VCaP (cell line): ENCODE results near the gene PDPN.
"Not testable (repeated sequence)": the region's sequence is repeated elsewhere in the genome, so short reads cannot be mapped to it uniquely, and the experiment has no call there.

Experiments
- H3K27ac ChIP-seq: fragments of 450-650 bp; 2 replicates; pipeline ENCODE4 v1.5.1; 2017
- TF ChIP-seq, protein P1 (sequence below): fragments of 450-650 bp; conservative IDR thresholded peaks from 2 replicates; pipeline ENCODE4 v1.5.1; 2017; ENCODE audit warnings: mild to moderate bottlenecking, moderate library complexity

Gene PDPN

DNA sequence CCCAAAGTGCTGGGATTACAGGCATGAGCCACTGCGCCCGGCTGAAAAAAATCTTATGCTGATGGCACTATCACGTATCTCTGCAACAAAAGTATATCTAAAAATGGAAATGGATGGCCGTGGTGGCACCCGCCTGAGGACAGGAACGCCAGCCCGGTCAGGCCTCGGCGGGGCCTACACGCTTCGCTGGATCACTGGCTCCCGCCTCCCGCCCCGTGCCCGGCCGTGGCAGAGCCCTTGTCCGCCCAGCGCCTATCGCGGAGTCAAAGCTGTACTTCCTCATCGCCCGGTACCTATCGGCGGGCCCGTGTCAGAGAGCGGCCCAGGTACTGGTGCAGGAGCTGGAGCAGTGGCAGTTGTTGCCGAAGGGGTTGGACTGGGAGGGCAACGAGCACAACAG lies 28.8 kb upstream of the PDPN start:
- no peak overlapping the region for H3K27ac ChIP-seq
- TF ChIP-seq, protein P1, sequence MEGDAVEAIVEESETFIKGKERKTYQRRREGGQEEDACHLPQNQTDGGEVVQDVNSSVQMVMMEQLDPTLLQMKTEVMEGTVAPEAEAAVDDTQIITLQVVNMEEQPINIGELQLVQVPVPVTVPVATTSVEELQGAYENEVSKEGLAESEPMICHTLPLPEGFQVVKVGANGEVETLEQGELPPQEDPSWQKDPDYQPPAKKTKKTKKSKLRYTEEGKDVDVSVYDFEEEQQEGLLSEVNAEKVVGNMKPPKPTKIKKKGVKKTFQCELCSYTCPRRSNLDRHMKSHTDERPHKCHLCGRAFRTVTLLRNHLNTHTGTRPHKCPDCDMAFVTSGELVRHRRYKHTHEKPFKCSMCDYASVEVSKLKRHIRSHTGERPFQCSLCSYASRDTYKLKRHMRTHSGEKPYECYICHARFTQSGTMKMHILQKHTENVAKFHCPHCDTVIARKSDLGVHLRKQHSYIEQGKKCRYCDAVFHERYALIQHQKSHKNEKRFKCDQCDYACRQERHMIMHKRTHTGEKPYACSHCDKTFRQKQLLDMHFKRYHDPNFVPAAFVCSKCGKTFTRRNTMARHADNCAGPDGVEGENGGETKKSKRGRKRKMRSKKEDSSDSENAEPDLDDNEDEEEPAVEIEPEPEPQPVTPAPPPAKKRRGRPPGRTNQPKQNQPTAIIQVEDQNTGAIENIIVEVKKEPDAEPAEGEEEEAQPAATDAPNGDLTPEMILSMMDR: no peak

DNA sequence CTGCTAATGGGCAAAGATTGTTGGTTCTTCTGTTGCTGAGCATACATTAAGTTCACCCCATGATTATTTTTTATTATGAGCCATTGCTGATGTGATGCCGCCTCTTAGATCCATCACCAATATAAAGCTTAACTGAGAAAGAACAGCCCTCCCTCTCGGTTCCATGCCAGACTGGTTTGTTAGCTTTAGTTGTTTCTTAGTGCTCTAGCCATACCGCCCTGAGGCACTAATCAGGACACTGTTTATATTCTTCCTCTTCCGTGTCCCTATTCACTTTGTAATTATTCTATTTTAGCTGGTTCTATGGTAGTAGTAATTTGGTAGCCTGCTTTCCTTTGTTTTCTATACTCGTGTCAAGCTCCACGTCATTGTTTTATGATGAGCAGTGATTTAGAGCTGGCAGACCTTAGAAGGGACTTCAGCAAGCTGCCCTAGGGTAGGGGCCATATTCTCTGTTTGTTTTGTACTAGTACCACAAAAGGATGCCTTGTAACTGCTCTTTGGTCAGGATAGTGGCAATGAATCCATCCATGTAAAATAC lies 27.3 kb upstream of the PDPN start:
- H3K27ac ChIP-seq: no peak overlapping the region
- TF ChIP-seq, protein P1: no peak

DNA sequence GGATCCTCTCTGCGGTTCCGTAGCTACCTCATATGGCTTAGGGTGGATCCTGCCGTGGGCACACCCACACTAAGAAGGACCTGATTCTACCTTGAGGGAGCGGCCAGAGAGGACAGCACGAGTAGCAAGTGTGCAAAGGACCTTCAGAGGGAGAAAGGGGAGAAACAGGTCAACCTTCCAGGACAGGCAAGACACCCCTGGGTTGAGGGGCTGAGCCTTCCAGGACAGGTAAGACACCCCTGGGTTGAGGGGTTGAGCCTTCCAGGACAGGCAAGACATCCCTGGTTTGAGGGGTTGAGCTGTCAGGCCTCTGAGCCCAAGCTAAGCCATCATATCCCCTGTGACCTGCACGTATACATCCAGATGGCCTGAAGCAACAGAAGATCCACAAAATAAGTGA lies 23.1 kb upstream of the PDPN start:
- TF ChIP-seq, protein P1: no peak
- H3K27ac ChIP-seq: no peak overlapping the region

DNA sequence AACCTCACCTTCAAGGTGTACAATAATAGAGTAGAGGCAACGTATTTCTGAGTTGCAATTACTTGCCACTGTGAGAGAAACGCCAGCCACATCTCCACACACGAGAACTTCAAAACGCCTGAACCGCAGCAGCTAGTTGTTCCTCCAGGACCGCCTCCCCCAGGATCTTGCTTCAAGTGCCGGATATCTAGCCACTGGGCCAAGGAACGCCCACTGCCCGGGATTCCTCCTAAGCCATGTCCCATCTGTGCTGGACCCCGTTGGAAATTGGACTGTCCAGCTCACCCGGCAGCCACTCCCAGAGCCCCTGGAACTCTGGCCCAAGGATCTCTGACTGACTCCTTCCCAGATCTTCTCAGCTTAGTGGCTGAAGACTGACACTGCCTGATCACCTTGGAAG lies 20.7 kb upstream of the PDPN start:
- not testable (repeated sequence) for H3K27ac ChIP-seq

DNA sequence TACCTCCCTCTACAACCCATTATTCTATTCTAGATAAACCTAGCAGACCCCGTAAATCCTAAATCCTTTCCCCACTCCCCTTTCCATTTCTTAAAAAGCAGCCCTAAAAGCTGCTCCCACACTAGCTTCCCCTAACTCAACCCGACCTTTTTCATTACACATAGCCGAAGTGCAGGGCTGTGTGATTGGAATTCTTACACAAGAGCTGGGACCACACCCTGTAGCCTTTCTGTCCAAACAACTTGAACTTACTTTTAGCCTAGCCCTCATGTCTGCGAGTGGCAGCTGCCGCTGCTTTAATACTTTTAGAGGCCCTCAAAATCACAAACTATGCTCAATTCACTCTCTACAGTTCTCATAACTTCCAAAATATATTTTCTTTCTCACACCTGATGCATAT lies 19.6 kb upstream of the PDPN start:
- H3K27ac ChIP-seq: no peak overlapping the region
- TF ChIP-seq, protein P1: no peak

DNA sequence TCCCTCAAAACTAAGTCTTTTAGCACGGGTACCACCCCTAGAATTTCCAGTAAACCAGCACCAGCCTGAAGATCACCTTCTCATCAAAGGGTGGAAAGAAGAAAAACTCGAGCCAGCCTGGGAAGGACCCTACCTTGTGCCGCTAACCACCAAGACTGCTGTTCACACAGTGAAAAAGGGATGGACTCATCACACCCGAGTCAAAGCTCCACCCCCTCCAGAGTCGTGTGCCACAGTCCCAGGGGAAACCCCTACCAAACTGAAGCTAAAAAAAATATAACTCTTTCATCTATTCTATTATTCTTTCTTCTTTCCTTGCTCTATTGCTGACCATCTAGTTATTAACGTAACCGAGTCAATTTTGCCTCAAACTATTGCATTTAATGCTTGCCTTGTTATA lies 13.2 kb upstream of the PDPN start:
- not testable (repeated sequence) for H3K27ac ChIP-seq

DNA sequence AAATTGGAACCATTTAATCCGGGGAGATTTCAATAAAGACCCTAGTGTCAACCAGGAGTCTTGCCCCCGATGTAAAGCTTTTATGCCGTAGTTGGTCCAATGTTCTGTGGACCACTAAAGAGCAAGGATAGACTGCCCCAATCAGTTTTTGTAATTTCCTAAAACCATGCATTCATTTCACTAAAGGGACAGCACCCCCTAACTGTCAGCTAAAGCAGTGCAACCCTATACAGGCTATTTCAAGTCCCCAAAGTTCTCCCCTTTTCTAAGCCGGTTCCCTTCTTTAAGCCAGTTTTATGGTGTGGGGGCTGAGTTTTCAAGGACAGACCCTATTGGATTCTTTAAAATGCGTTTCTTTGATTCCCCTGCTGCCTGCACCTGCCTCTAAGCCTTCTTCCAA lies 12.7 kb upstream of the PDPN start:
- TF ChIP-seq, protein P1: no peak
- no peak overlapping the region for H3K27ac ChIP-seq

DNA sequence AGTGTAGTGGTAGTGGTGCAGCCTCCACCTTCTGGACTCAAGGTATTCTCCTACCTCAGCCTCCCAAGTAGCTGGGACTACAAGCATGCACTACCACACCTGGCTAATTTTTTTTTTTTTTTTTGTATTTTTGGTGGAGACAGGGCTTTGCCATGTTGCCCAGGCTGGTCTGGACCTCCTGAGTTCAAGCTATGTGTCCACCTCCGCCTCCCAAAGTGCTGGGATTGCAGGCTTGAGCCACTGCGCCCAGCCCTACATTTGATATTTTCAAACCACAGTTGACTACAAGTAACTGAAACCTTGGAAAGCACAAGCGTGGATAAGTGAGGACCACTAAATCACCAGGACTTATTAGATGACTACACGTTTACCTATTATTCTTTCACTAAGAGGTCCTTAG lies 10.0 kb upstream of the PDPN start:
- TF ChIP-seq, protein P1: no peak
- H3K27ac ChIP-seq: no peak overlapping the region

DNA sequence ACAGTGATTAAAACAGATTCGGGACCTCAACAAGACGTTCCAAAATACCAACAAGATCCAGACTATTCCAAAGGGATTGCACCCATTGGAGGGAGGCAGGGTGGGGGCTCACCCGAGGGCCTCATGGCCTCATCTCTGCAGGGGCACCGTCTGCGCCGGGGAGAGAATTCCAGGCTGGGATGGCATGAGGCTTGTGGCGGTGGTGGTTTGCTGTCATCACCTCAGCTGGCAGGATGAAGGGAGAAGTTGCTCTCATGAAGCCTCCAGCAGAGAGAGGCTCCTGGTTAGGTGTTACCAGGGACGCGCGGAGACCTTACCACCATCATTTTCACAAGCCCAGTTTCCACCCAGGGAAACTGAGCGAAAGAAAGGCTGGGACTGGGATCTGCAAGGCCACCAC lies 6.7 kb upstream of the PDPN start:
- H3K27ac ChIP-seq: no peak overlapping the region
- TF ChIP-seq, protein P1: no peak
